NB4 (cell line): ENCODE data around the gene CDK15.

Source experiments
- CTCF ChIP-seq: IDR thresholded peaks from one replicate; pipeline ENCODE4 v1.5.1; 2012; ENCODE audit warnings: low read depth, low read length
- POLR2A ChIP-seq: IDR thresholded peaks from 2 replicates; pipeline ENCODE4 v1.6.1; 2011; ENCODE audit warnings: mild to moderate bottlenecking; ENCODE audit not compliant: insufficient read length; ENCODE audit errors: extremely low read depth
- TF ChIP-seq, protein P1 (sequence below): IDR thresholded peaks from 2 replicates; pipeline ENCODE4 v1.6.1; 2011; ENCODE audit warnings: low read depth, low read length

GRCh38 chr2:201852878-201853415 lies 46.6 kb downstream of the CDK15 start:
- TF ChIP-seq CTCF, result no peak
- TF ChIP-seq POLR2A, result no peak
- TF ChIP-seq, protein P1, sequence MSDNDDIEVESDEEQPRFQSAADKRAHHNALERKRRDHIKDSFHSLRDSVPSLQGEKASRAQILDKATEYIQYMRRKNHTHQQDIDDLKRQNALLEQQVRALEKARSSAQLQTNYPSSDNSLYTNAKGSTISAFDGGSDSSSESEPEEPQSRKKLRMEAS, result no peak
